Duodenal mucosa (tissue), 2 donors: ENCODE measurements around the gene UNC79.

Experiments used
- H3K27ac ChIP-seq: one replicate; pipeline ENCODE4 v1.7.0; 2013; ENCODE audit warnings: low read depth, low read length
- H3K27me3 ChIP-seq, 2 donors: one replicate each; pipeline ENCODE4 v1.7.0; 2013; ENCODE audit warnings: low read length in 2 of 2, control low read depth in 1 of 2; ENCODE audit not compliant: insufficient read depth in 2 of 2, control insufficient read depth in 1 of 2
- H3K36me3 ChIP-seq, 2 donors: one replicate each; pipeline ENCODE4 v1.7.0; 2013; ENCODE audit warnings: low read length in 2 of 2, control low read depth in 1 of 2; ENCODE audit not compliant: insufficient read depth in 2 of 2, control insufficient read depth in 1 of 2
- H3K4me1 ChIP-seq, 2 donors: one replicate each; pipeline ENCODE4 v1.7.0; 2013; ENCODE audit warnings: low read length in 2 of 2, control low read depth in 1 of 2; ENCODE audit not compliant: insufficient read depth in 2 of 2, control insufficient read depth in 1 of 2
- H3K4me3 ChIP-seq, 2 donors: one replicate each; pipeline ENCODE4 v1.7.0; 2013; ENCODE audit warnings: low read length in 2 of 2, low read depth in 1 of 2
- H3K9ac ChIP-seq, 2 donors: one replicate each; pipeline ENCODE4 v1.7.0; 2013; ENCODE audit warnings: low read length in 2 of 2, low read depth in 1 of 2
- H3K9me3 ChIP-seq, 2 donors: one replicate each; pipeline ENCODE4 v1.7.0; 2013; ENCODE audit warnings: low read length in 2 of 2, control low read depth in 1 of 2; ENCODE audit not compliant: control insufficient read depth in 1 of 2

The UNC79 gene

DNA sequence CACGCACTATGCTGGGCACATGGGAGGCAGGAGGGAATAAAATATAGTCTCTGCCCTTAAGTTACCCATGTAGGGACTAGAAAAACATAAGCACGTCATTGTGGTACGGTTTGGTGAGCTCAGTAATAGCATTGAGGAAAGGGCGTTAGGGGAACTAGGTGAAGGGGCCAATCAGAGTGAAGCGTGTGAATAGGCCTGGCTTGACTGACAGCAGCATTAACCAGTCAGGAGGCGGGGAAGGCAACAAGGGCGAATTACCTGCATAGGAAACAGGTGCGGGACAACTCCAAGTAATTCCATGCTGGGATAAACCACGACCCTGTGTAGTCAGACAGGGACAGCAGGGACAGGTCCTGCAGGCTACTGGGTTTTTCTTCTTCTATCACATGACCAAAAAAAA, 107.7 kb downstream of the UNC79 start:
- H3K9ac ChIP-seq, result no peak overlapping the region
- no peak overlapping the region for H3K4me3 ChIP-seq
- no peak overlapping the region for H3K27ac ChIP-seq
- no peaks in the 10 kb centered on the region for H3K9me3 ChIP-seq
- H3K36me3 ChIP-seq, result no peaks in the 10 kb centered on the region
- no peaks in the 10 kb centered on the region for H3K27me3 ChIP-seq
- H3K4me1 ChIP-seq, result no peaks in the 10 kb centered on the region

- Histone ChIP-seq H3K9ac (no peak overlapping the region), H3K9me3 (no peaks in the 10 kb centered on the region), H3K4me3 (no peak overlapping the region), H3K4me1 (no peaks in the 10 kb centered on the region), H3K27me3 (no peaks in the 10 kb centered on the region), H3K36me3 (no peaks in the 10 kb centered on the region), H3K27ac (no peak overlapping the region)
Observed at GRCh38 chr14:93540235-93540634, 109.5 kb downstream of the UNC79 start.

GRCh38 chr14:93543766-93544165, 113.0 kb downstream of the UNC79 start:
- Histone ChIP-seq H3K27ac (no peak overlapping the region), H3K36me3 (no peaks in the 10 kb centered on the region), H3K9ac (no peak overlapping the region), H3K27me3 (no peaks in the 10 kb centered on the region), H3K4me3 (no peak overlapping the region), H3K4me1 (no peaks in the 10 kb centered on the region), H3K9me3 (no peaks in the 10 kb centered on the region)

- Histone ChIP-seq H3K27ac (no peak overlapping the region), H3K4me1 (no peaks in the 10 kb centered on the region), H3K27me3 (no peaks in the 10 kb centered on the region), H3K36me3 (no peaks in the 10 kb centered on the region), H3K9me3 (no peaks in the 10 kb centered on the region), H3K9ac (no peak overlapping the region), H3K4me3 (no peak overlapping the region)
Observed at GRCh38 chr14:93544212-93544611, 113.5 kb downstream of the UNC79 start.

DNA sequence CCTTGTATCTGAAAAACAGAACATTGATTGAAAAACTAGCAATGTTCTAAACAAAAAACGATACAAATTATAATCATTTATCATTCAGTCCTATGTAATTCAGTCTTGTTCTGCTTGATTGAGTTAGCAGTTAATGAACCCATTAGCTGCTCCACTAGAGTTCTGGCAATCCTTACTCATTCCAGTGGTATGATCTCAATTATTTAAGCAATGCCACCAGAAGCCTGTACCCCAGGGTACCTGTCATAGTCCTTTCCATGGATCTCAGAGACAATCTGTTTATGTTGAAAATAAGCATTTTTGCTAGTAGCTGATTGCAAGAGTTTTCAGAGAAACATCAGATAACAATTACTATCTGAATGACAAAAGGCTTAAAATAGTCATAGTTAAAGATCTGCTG, 115.9 kb downstream of the UNC79 start:
- Histone ChIP-seq H3K36me3 (no peaks in the 10 kb centered on the region), H3K9ac (no peak overlapping the region), H3K4me1 (no peaks in the 10 kb centered on the region), H3K27ac (no peak overlapping the region), H3K27me3 (no peaks in the 10 kb centered on the region), H3K4me3 (no peak overlapping the region), H3K9me3 (no peaks in the 10 kb centered on the region)

DNA sequence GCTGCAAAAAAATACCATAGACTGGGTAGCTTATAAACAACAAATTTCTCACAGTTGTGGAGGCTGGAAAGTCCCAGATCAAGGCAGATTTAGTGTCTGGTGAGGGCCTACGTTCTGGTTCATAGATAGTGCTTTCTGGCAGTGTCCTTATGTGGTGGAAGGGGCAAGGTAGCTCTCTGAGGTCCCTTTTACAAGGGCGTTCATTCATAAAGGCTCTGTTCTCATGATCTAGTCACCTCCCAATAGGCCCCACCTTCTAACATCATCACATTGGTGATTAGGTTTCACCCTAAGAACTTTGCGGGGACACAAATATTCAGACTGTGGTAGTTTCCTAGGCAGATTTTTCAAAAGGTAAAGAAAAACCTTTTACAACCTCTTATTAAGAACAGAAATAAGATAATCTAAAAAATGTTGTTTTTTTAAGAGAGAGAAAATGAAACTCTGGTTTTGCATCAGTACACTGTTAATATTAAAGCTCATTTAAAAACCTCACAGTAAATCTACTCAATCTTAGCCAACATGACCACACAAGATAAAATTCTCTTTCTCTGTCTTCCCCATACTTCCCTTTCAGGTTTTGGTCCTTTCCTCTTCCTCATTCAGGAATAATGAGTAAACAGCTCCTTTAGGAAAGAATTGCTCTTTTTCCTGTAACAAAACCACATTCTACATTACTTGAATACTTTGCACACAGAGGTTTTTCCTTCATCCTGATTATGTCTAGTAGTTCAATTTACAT, 117.5 kb downstream of the UNC79 start:
- no peaks in the 10 kb centered on the region for H3K4me1 ChIP-seq
- no peak overlapping the region for H3K4me3 ChIP-seq
- H3K36me3 ChIP-seq, result no peaks in the 10 kb centered on the region
- H3K9ac ChIP-seq, result no peak overlapping the region
- no peaks in the 10 kb centered on the region for H3K9me3 ChIP-seq
- H3K27me3 ChIP-seq, result no peaks in the 10 kb centered on the region
- no peak overlapping the region for H3K27ac ChIP-seq

DNA sequence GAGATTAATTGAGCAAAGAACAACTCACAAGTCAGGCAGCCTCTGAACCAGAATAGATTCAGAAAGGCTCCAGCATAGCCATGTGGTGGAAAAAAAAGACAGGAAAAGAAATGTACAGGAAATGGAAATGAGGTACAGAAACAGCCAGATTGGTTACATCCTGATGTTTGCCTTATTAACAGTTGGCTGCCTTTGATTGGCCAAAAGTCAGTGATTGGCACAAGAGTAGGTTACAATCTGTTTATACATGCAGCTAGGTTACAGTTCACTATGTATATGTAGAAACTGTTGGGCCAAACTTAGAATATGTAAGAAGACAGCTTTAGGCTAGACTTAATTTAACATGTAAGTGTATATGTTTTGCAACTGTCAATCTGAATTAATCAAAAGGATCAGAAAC, 118.9 kb downstream of the UNC79 start:
- H3K9ac ChIP-seq, result no peak overlapping the region
- no peak overlapping the region for H3K4me3 ChIP-seq
- H3K9me3 ChIP-seq, result no peaks in the 10 kb centered on the region
- no peaks in the 10 kb centered on the region for H3K4me1 ChIP-seq
- no peaks in the 10 kb centered on the region for H3K36me3 ChIP-seq
- H3K27ac ChIP-seq, result no peak overlapping the region
- H3K27me3 ChIP-seq, result no peaks in the 10 kb centered on the region

DNA sequence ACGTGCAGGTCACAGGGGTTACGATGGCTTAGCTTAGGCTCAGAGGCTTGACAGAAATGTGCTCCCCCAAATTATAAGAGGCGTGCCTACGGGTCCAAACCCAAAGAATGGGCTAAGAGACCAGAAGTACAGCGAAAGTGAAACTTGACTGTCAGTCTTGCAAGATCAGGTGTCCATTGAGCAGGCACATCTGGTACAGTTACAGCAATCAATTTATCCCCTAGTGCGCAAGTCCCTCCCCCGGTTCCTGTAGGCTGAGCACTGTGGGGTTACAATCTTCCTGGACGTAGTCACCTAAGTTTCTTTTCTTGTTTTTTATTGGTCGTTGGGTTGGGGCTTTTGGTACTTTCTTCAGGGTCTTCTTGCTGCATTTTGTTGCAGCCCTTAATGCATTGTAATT, 134.2 kb downstream of the UNC79 start:
- Histone ChIP-seq H3K36me3 (no peaks in the 10 kb centered on the region), H3K27me3 (no peaks in the 10 kb centered on the region), H3K9me3 (no peaks in the 10 kb centered on the region), H3K27ac (no peak overlapping the region), H3K9ac (no peak overlapping the region), H3K4me1 (no peaks in the 10 kb centered on the region), H3K4me3 (no peak overlapping the region)

- Histone ChIP-seq H3K27me3 (no peaks in the 10 kb centered on the region), H3K4me3 (no peak overlapping the region), H3K27ac (no peak overlapping the region), H3K9me3 (no peaks in the 10 kb centered on the region), H3K4me1 (no peaks in the 10 kb centered on the region), H3K36me3 (no peaks in the 10 kb centered on the region), H3K9ac (no peak overlapping the region)
Observed at GRCh38 chr14:93566065-93566693, 135.4 kb downstream of the UNC79 start.

DNA sequence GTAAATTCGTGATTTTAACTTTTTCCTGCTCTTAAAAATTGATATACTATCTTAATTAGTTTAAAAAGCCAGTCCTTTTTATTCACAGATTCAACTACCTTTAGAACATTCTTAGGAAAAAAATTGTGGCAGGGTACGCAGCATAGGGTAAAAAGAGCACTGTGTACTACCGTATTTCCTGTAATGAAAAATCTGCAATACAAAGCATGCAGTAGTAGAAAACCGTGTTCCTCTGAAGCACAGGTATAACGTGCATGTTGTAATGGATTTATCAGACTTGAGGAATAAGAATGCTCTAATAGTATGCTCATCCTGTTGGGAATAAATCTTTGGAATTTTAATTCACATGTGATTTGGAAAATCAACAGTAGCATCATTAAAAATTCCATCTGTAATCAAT, 140.5 kb downstream of the UNC79 start:
- Histone ChIP-seq H3K4me1 (no peaks in the 10 kb centered on the region), H3K36me3 (no peaks in the 10 kb centered on the region), H3K27me3 (no peaks in the 10 kb centered on the region), H3K9ac (no peak overlapping the region), H3K27ac (no peak overlapping the region), H3K4me3 (no peak overlapping the region), H3K9me3 (no peaks in the 10 kb centered on the region)
